NCI-H2107 (cell line): Measurements from ENCODE around the gene PRRG2.
"Not testable (repeated sequence)": the region's sequence is repeated elsewhere in the genome, so short reads cannot be mapped to it uniquely, and the experiment has no call there.

Source experiments
- DNase-seq: peaks from one replicate; lab custom pipeline; 2025; lab: John Stamatoyannopoulos, UW

PRRG2 gene

DNA sequence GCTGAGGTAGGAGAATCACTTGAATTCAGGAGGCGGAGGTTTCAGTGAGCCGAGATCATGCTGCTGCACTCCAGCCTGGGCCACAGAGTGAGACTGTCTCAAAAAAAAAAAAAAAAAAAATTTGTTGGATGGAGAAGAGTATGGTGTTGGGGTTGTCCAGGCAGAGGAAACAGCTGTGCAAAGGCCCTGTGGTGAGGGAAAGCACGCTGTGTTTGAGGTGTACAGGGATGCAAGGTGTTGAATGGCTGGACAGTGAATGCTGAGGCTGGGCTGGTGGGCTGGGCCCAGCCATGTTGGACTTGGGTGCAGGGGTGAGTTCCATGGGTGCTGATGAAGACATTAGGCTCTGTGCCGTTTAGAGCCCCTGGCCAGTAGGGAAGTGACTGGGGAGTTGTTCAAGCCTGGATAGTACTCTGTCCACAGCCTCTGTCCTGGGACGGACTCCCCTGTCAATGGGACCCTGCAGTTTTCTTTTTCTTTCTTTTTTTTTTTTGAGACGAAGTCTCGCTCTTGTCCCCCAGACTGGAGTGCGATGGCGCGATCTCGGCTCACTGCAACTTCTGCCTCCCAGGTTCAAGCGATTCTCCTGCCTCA is 28.5 kb downstream of the PRRG2 start:
- DNase-seq, result no peak

DNA sequence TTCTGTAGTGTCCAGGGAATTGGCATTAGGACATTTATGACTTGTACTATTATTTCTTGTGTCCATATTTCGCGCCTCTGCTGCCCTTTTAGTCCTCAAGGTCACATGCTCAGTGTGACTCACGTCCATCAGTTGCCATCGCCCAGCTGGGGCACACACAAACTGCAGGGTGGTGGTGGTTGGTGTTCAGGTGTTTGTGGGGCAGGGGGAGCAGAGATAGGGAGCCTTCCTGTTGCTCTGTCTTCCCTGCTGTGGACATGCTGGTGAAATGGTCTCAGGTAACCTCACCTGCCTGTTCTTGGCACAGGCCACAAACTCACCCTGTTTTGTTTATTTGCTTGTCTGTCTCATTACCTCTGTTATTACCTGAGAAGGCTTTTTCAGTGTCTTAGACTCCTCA is 32.3 kb downstream of the PRRG2 start:
- DNase-seq, result no peak

DNA sequence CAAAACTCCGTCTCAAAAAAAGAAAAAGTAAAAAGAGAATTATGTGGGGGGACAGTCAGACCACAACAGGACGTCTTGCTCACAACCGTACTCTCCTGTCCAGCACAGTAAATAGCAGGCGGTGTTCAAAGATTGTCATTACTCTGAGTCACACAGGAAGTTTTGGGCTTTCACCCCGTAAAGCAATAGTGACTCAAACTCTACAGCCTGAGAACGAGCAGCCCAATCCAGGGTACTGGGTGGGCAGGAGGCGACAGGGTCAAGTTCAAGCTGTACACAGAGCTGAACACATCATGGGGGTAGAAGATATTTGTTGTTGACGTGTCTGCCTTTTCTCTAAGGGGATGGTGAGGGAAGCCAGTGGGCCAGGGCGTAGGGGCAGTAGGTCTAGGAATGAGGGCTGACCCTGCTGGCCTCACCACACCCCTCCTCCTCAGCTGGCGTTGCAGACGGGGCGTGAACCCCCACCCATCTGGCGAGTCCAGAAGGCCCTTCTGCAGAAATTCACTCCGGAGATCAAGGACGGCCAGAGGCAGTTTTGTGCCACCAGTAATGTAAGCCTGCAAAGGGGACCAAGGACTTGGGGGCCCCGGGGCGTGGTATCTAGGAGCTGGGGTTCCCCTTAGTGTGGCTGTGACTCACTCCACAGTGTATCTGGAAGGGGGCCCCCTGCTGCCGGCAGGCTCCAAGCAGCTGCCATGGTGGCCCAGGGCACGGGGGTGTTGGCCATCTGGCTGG is 33.1 kb downstream of the PRRG2 start:
- no peak for DNase-seq

DNA sequence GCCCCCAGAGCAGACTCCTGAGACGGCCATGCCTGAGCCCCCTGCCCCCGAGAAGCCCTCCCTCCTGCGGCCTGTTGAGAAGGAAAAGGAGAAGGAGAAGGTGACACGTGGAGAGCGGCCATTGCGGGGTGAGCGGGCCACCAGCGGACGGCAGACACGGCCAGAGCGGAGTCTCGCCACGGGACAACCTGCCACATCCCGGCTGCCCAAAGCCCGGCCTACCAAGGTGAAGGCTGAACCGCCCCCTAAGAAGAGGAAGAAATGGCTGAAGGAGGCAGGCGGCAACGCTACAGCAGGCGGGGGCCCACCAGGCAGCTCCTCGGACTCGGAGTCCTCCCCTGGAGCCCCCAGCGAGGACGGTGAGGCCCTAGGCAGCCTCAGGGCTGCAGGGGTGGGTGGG is 34.7 kb downstream of the PRRG2 start:
- DNase-seq, result no peak

DNA sequence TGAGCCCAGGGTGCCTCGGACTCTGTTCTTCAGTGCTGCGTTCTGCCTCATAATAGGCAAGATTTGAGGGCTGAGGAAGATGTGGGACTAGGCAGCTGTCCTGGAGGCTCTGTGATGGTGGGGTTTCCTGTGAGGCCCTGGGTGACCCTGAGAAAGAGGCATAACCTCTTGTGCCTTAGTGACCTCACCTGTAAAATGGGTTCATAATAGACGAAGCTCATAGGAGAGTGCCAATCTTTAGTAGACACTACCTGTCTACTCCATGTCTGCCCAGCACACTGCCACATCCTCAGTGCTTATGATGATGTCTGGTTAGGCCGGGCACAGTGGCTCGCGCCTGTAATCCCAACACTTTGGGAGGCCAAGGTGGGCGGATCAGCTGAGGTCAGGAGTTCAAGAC is 35.4 kb downstream of the PRRG2 start:
- DNase-seq, result no peak

DNA sequence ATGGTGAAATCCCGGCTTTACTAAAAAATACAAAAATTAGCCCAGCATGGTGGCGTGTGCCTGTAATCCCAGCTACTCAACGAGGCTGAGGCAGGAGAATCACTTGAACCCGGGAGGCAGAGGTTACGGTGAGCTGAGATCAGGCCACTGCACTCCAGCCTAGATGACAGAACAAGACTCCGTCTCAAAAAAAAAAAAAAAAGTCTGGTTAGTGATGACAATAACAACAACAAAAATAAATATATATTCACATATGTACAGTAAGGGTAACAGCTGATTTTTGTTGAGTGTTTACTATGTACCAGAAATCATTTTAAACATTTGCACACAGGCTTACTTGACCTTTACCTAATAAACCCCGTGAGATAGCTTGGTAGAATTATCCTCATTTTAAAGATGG is 35.8 kb downstream of the PRRG2 start:
- no peak for DNase-seq

DNA sequence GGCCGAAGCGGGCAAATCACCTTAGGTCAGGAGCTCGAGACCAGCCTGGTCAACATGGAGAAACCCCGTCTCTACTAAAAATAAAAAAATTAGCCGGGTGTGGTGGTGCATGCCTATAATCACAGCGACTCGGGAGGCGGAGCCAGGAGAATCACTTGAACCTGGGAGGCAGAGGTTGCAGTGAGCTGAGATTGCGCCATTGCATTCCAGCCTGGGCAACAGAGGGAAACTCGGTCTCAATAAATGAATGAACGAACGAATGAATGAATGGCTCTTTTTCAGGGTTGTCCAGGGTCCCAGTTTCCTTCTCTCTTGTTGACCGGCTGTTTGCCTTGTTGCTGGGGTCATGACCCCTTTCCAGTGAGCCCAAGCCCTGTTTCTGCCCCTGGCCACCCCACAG is 36.7 kb downstream of the PRRG2 start:
- not testable (repeated sequence) for DNase-seq

DNA sequence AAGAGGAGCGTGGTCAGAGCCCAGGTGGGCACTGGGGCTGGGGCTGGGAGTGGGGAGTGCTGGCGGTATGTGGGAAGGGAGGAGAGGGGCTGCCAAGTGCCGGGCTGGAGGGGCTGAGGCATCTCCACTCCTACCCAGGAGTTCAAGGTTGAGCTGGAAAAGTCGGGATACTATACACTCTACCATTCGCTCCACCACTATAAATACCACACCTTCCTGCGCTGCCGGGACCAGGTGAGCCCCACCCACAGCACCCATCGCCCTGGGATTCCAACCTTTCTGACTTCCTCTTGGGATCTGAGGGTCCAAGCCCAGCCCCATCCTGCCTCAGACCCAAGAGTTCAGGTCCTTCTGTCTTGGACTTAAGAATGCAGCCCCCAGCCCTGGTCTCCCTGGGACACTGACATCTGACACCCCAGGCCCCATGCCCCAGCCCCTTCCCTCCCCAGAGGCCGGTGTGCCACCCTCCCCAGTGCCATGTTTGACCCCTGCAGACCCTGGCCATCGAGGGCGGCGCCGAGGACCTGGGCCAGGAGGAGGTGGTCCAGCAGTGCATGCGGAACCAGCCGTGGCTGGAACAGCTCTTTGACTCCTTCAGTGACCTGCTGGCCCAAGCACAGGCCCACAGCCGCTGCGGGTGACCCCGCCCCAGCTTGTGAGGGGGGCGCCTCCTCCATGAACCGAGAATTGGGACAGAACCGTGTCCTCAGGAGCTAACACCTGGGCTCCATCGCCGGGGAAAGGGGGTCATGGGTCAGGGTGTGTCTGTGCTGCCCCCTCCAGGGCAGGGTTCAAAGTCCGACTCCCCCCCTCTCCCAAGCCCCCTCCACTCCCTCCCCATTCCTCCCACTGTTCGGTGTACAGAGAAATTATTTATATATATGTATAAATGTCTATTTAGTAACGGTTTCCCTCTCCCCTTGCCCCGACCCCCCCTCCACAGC is 44.1 kb downstream of the PRRG2 start:
- DNase-seq, result no peak

GRCh38 chr19:49626226-49626625 is 45.1 kb downstream of the PRRG2 start:
- DNase-seq, result no peak

DNA sequence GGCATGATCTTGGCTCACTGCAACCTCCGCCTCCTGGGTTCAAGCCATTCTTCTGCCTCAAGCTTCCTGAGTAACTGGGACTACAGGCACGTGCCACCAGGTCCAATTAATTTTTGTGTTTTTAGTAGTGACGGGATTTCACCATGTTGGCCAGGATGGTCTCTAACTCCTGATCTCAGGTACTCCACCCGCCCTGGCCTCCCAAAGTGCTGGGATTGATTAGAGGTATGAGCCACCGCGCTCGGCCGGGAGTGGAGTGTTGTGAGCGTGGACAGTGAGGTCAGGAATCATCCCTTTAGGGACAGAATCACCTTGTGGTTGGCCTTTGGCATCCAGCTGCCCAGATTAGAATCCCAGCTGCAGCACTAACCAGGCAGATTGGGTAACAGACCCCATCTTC is 48.5 kb downstream of the PRRG2 start:
- no peak for DNase-seq

- DNase-seq, result no peak
Measured at GRCh38 chr19:49631014-49631588, 50.0 kb downstream of the PRRG2 start.

DNA sequence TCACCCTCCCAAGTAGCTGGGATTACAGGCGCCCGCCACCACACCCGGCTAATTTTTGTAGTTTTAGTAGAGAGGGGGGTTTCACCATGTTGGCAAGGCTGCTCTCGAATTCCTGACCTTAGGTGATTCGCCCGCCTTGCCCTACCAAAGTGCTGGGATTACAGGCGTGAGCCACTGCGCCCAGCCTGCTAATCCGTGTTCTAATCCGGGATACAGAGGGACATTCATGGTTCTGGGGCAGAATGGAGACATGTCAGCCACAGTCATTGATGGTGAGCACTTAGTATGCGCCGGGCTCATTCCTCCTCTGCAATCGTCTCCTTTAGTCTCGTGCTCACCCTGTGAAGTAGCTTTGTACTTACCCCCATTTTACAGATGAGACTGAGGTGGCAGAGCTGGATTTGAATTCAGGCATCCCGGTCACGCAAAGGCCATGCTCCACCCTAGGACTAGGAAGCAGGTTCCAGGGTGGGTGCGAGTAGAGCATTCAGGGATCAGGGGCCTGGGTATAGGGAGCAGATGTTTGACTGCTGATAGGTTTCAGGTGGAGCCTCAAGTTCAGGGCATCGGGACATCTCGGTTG is 50.6 kb downstream of the PRRG2 start:
- DNase-seq, result no peak

DNA sequence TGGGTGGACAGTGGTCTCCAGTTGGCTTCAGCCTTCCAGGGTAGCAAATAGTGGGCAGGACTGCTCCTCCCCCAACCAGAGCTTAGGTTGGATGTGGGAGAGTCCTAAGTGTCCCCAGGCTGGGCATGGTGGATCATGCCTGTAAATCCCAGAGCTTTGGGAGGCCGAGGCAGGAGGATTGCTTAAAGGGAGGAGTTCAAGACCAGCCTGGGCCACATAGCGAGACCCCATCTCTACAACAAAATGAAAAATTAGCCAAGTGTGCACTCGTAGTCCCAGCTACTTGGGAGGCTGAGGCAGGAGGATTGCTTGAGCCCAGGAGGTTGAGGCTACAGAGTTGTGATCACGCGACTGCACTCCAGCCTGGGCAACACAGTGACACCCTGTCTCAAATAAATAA is 51.5 kb downstream of the PRRG2 start:
- DNase-seq, result no peak

DNA sequence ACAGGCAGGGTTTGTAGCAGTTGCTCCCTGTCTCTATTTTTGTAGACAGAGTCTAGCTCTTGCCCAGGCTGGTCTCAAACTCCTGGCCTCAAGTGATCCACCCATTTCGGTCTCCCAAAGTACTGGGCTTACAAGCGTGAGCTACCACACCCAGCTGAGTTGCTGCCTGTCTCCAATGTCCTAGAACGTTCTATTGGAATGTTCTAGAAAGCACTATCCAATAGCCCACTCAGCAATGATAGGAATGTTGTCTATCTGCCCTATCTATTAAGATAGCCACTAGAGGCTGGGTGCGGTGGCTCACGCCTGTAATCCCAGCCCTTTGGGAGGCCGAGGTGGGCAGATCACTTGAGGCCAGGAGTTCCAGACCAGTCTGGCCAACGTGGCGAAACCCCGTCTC is 52.2 kb downstream of the PRRG2 start:
- DNase-seq, result not testable (repeated sequence)

DNA sequence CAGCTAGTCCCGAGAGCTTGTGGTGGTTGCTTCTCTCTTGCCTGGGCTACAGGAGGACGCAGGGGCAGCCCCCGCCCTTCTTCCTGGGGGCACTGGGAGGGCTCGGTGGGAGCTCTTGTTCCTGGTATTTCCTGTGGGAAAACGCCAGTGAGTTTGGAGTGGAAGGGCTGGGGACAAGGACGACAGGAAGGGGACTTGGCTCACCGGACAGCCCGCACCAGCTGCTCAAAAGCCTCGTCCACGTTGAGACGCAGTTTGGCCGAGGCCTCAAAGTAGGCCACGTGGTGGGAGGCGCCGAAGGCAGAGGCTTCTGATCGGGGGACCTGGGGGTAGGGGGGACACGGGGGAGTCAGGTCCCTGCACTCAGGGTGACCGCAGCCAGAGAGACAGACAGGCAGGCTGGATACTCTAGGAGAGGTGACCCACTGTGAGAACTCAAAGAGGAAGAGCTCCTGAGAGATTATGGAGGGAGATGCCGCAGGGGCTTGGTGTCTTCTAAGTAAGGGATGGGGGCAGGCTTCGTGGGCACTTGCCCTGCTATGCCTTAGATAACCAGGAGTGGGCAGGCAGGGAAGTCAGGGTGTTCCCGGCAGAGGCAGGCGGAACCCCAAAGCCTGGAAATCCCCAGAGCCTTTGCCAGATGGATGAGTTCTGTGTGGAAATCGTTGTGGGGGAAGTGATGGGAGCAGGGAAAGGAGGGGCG is 54.6 kb downstream of the PRRG2 start:
- no peak for DNase-seq

GRCh38 chr19:49636233-49636932 is 55.3 kb downstream of the PRRG2 start:
- DNase-seq, result no peak

- no peak for DNase-seq
Measured at GRCh38 chr19:49637821-49638738, 57.0 kb downstream of the PRRG2 start.

- DNase-seq, result no peak
Measured at GRCh38 chr19:49639401-49640112, 58.4 kb downstream of the PRRG2 start.
